Measurements from ENCODE around the gene APOA5. TPM values are rescaled to one million over a fixed set of nuclear protein-coding genes. Genes with fewer than 3 reads are reported as not detected.
"Not testable (repeated sequence)": the region's sequence is repeated elsewhere in the genome, so short reads cannot be mapped to it uniquely, and the experiment has no call there.

The APOA5 gene
- total RNA-seq, 2 experiments from 2014 or later, result not detected

- CTCF ChIA-PET, result interaction anchor here (1.1 to 4.1 kb wide), 3 partner anchors 14 to 319 kb away, joined by 3 to 40 read pairs (median 5); no protein-coding TSS in a partner anchor
- POLR2A ChIA-PET, result interaction anchor here (0.8 to 1.8 kb wide), 6 partner anchors 10 to 65 kb away, joined by 3 to 10 read pairs (median 5); partner anchors contain the start of gene BUD13
Measured at GRCh38 chr11:116787786-116788486, 3.7 kb downstream of the APOA5 start, which contains the start of gene ZPR1. TSS of gene ZPR1 (minus strand) at chr11:116788023. CDS start at chr11:116787990, 33 bp downstream.

GRCh38 chr11:116787436-116787785 is 4.3 kb downstream of the APOA5 start:
- CTCF ChIA-PET, result interaction anchor here (1.1 to 1.7 kb wide), 3 partner anchors 14 to 438 kb away, joined by 3 to 5 read pairs (median 5); no protein-coding TSS in a partner anchor
- POLR2A ChIA-PET, result interaction anchor here (0.8 to 1.8 kb wide), 7 partner anchors 9 to 67 kb away, joined by 3 to 10 read pairs (median 5); partner anchors contain the start of gene BUD13

GRCh38 chr11:116786966-116787365 is 4.7 kb downstream of the APOA5 start:
- POLR2A ChIA-PET, result interaction anchor here (0.8 to 1.8 kb wide), 4 partner anchors 13 to 67 kb away, joined by 3 to 10 read pairs (median 6); partner anchors contain the start of gene BUD13
- CTCF ChIA-PET, result interaction anchor here (1.1 to 1.9 kb wide), 4 partner anchors 8 to 438 kb away, joined by 3 to 7 read pairs (median 5); no protein-coding TSS in a partner anchor

- CTCF ChIA-PET, result interaction anchor here (0.9 to 1.9 kb wide), 5 partner anchors 7 to 439 kb away, joined by 3 to 7 read pairs (median 5); no protein-coding TSS in a partner anchor
- POLR2A ChIA-PET, result interaction anchor here (1.1 kb wide), 1 partner anchor 50 kb away, joined by 4 read pairs; no protein-coding TSS in a partner anchor
Measured at GRCh38 chr11:116786326-116786725, 5.4 kb downstream of the APOA5 start.

- CTCF ChIA-PET, result interaction anchor here (1.5 to 2.1 kb wide), 2 partner anchors 9 to 53 kb away, joined by 4 to 6 read pairs; partner anchors contain the start of gene APOA5
- POLR2A ChIA-PET, result interaction anchor here (0.7 kb wide), 1 partner anchor 9 kb away, joined by 3 read pairs; no protein-coding TSS in a partner anchor
Measured at GRCh38 chr11:116782728-116783127, 9.0 kb downstream of the APOA5 start.

GRCh38 chr11:116778556-116778955 is 13.1 kb downstream of the APOA5 start:
- CTCF ChIA-PET, result interaction anchor here (1.0 kb wide), 1 partner anchor 8 kb away, joined by 3 read pairs; no protein-coding TSS in a partner anchor
- POLR2A ChIA-PET, result interaction anchor here (1.2 kb wide), 1 partner anchor 10 kb away, joined by 5 read pairs; the partner anchor contains the start of gene ZPR1

- CTCF ChIA-PET, result no interaction called here
- POLR2A ChIA-PET, result no interaction called here
Measured at GRCh38 chr11:116777056-116777455, 14.6 kb downstream of the APOA5 start.

- ChIA-PET POLR2A (interaction anchor here (0.8 kb wide), 1 partner anchor 11 kb away, joined by 5 read pairs; the partner anchor contains the start of gene ZPR1), CTCF (no interaction called here)
Measured at GRCh38 chr11:116776522-116776984, 15.1 kb downstream of the APOA5 start.

GRCh38 chr11:116775975-116776374 is 15.7 kb downstream of the APOA5 start:
- POLR2A ChIA-PET, result interaction anchor here (0.6 to 0.8 kb wide), 4 partner anchors 12 to 98 kb away, joined by 3 to 10 read pairs (median 4); partner anchors contain the start of gene ZPR1
- CTCF ChIA-PET, result no interaction called here

GRCh38 chr11:116774661-116775060 is 17.0 kb downstream of the APOA5 start:
- POLR2A ChIA-PET, result interaction anchor here (3.2 kb wide), 1 partner anchor 13 kb away, joined by 10 read pairs; the partner anchor contains the start of gene ZPR1
- CTCF ChIA-PET, result interaction anchor here (0.6 to 2.2 kb wide), 2 partner anchors 16 to 438 kb away, joined by 4 to 7 read pairs; partner anchors contain the start of gene APOA5

GRCh38 chr11:116773203-116774097 is 18.2 kb downstream of the APOA5 start:
- CTCF ChIA-PET, result interaction anchor here (1.3 to 2.2 kb wide), 3 partner anchors 14 to 62 kb away, joined by 4 to 7 read pairs (median 5); partner anchors contain the start of genes APOA5 and ZPR1

GRCh38 chr11:116772443-116773202 is 19.1 kb downstream of the APOA5 start, which contains the start of gene BUD13:
TSS of gene BUD13 (minus strand) at chr11:116772987. CDS start at chr11:116772964, 23 bp downstream.
- ChIA-PET POLR2A (interaction anchor here (0.8 to 3.2 kb wide), 3 partner anchors 15 to 555 kb away, joined by 3 to 10 read pairs (median 3); partner anchors contain the start of genes CEP164, PAFAH1B2 and ZPR1), CTCF (interaction anchor here (1.9 kb wide), 1 partner anchor 63 kb away, joined by 4 read pairs; no protein-coding TSS in a partner anchor)

More at GRCh38 chr11:116773203-116774097, 18.2 kb downstream of the APOA5 start:
- POLR2A ChIA-PET, result interaction anchor here (0.8 to 3.2 kb wide), 4 partner anchors 10 to 554 kb away, joined by 3 to 10 read pairs (median 3); partner anchors contain the start of genes CEP164, PAFAH1B2 and ZPR1

- POLR2A ChIA-PET, result no interaction called here
- CTCF ChIA-PET, result interaction anchor here (0.9 to 1.3 kb wide), 2 partner anchors 19 to 20 kb away, joined by 3 read pairs; partner anchors contain the start of gene APOA5
Measured at GRCh38 chr11:116771935-116772334, 19.7 kb downstream of the APOA5 start.

GRCh38 chr11:116762132-116762531 is 29.5 kb downstream of the APOA5 start:
- ChIA-PET POLR2A (no interaction called here), CTCF (no interaction called here)

GRCh38 chr11:116756044-116756443 is 35.6 kb downstream of the APOA5 start:
- CTCF ChIA-PET, POLR2A ChIA-PET: not testable (repeated sequence)

- POLR2A ChIA-PET, result no interaction called here
- CTCF ChIA-PET, result interaction anchor here (1.2 kb wide), 1 partner anchor 18 kb away, joined by 3 read pairs; no protein-coding TSS in a partner anchor
Measured at GRCh38 chr11:116750070-116750718, 41.5 kb downstream of the APOA5 start.

- ChIA-PET CTCF (interaction anchor here (0.8 to 1.2 kb wide), 3 partner anchors 9 to 93 kb away, joined by 3 read pairs; no protein-coding TSS in a partner anchor), POLR2A (no interaction called here)
Measured at GRCh38 chr11:116742104-116742503, 49.6 kb downstream of the APOA5 start.
